AG09309 (cell line): ENCODE results near the gene ADCY3.
"Not testable (repeated sequence)": the region's sequence is repeated elsewhere in the genome, so short reads cannot be mapped to it uniquely, and the experiment has no call there.

Experiments
- DNase-seq: peaks from one replicate; pipeline ENCODE4 v3.0.0-alpha.2; 2010; ENCODE audit warnings: low read depth
- H3K4me3 ChIP-seq: 2 replicates; pipeline ENCODE4 v1.5.1; 2011; ENCODE audit warnings: mild to moderate bottlenecking, low read depth, low read length, moderate library complexity; ENCODE audit not compliant: control insufficient read depth
- TF ChIP-seq, protein P1 (sequence below): IDR thresholded peaks from 2 replicates; pipeline ENCODE4 v1.5.1; 2011; ENCODE audit warnings: mild to moderate bottlenecking, low read depth, low read length, inconsistent platforms; ENCODE audit not compliant: insufficient read depth, control insufficient read depth; ENCODE audit errors: missing control alignments

ADCY3 gene

DNA sequence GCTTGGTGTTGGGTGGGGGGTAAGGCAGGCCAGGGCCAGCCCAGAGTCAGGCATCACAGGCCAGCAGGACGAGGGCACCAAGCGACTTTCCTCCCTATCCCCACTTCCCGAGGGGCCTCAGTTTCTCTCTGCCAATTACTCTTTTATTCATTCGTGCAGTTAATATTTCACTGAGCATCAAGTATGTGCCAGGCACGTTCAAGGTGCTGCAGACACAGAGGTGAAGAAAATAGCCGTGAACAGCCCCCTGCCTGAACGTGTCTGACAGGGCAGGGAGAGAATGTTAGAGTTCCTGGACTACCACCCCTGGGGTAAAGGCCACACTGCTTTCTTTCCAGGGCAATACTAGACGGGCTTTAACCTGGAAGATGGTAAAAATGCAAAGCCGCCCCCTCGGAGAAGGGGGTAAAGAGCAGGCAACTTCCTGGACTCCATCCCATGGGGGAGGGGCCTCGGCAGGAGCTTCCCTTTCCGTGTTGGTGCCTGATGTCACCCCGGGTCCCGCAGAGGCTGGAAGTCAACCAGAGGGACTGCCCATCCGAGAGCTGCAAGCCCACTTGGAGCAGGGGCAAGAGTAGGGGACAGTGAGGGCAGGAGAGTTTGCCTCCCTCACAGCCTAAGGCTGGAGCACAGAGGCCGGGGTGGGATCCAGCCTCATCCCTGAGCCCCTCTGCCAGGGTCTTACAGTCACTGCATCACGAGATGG is 79.7 kb downstream of the ADCY3 start:
- TF ChIP-seq, protein P1, sequence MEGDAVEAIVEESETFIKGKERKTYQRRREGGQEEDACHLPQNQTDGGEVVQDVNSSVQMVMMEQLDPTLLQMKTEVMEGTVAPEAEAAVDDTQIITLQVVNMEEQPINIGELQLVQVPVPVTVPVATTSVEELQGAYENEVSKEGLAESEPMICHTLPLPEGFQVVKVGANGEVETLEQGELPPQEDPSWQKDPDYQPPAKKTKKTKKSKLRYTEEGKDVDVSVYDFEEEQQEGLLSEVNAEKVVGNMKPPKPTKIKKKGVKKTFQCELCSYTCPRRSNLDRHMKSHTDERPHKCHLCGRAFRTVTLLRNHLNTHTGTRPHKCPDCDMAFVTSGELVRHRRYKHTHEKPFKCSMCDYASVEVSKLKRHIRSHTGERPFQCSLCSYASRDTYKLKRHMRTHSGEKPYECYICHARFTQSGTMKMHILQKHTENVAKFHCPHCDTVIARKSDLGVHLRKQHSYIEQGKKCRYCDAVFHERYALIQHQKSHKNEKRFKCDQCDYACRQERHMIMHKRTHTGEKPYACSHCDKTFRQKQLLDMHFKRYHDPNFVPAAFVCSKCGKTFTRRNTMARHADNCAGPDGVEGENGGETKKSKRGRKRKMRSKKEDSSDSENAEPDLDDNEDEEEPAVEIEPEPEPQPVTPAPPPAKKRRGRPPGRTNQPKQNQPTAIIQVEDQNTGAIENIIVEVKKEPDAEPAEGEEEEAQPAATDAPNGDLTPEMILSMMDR = no peak
- no peak for DNase-seq
- H3K4me3 ChIP-seq = no peak overlapping the region

DNA sequence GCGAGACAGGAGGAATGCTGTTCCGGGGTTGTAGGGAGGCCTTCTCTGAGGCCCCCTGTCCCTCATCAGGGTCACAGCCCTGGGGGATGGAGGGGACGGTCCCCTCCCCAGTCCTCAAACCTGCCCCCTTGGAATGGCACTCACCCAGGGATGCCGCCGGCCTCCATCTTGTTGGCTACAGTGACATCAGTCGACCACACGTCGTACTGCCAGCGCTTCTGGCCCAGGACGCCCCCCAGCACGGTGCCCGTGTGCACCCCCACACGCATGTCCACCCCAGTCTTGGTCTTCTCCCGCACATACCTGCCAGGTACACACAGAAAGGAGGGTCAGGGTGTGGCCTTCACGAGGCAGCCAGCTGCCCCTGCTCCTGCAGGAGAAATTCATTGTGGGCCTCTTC is 80.3 kb downstream of the ADCY3 start:
- TF ChIP-seq, protein P1 = no peak
- H3K4me3 ChIP-seq = no peak overlapping the region
- DNase-seq = no peak

DNA sequence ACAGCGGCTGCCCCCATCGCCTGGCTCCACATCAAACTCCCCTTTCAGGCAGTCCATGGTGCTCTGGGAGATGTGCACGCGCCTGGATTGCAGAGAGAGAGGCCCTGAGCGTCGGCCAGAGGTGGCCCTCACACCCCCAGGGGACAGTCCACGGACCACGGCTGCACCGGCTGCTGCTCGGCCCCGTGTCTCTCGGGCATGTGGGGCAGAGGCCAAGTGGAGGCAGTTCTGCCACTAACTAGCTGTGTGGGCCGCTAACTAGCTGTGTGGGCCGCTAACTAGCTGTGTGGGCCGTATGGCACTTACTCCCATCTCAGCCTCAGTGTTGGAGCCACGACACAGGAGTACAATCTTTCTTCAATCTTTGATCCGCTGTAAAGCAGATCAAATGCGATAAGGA is 81.5 kb downstream of the ADCY3 start:
- TF ChIP-seq, protein P1 = no peak
- DNase-seq = no peak
- no peak overlapping the region for H3K4me3 ChIP-seq

DNA sequence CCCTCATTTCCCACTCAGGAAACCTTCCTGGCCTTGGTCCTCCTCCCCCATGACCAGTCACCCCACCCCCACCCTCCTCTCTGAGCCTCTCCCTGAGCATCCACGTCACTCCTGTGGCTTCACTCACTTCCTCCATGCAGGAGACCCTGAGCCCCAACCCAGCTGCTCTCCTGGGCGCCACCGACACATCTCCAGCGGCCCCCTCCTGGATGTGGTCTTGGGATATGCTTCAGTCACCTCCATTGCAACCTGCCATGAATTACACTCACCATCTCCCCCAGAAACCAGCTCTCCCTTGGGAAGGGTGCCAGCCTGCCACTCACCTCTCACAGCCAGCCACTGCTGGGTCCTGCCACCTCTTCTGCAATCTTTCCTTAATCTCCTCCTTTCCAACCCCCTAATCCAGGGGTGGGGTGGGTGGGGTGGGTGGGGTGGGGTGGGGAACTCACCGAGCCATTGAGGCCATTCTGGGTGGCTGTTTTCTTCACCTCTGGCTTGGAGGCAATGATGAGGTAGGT is 82.0 kb downstream of the ADCY3 start:
- TF ChIP-seq, protein P1 = no peak
- no peak for DNase-seq
- H3K4me3 ChIP-seq = no peak overlapping the region

DNA sequence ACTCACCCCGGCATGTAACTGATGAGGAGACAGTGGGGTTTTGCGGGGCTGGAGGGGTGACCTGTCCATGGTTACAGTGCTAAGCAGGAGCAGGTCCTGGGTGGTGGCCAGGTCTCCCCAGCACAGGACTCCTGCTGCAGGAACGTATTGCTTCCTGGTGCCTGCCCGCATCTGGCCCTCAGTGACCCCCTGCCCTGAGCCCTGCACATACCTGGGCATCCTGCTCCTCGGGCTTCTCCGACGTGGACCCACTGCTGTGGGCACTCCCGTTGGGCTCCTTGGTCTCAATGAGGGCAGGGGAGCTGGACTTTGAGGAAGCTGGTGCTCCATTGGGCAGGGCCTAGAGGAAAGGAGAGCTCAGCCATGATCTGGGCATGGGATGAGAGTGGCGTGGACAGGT is 83.3 kb downstream of the ADCY3 start:
- TF ChIP-seq, protein P1 = no peak
- H3K4me3 ChIP-seq = no peak overlapping the region
- no peak for DNase-seq

DNA sequence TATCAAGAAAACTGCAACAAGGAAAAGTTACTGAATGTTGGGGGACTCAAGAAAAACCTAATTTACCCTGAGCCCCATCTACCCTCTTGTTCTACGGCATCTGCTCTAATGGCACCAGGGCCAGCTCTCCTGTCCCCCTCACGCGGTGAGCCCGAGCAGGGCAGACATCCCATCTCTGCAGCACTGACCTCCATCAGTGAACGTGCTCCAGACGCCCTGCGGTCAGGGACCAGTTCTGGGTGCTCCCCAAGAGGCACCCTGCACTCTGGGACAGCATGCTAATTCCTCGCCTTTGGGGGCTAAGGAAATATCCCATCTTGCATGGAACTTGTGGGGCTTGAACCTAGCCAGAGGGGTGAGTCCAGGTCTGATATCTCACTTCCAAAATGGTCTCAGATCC is 83.8 kb downstream of the ADCY3 start:
- TF ChIP-seq, protein P1 = no peak
- no peak overlapping the region for H3K4me3 ChIP-seq
- no peak for DNase-seq

DNA sequence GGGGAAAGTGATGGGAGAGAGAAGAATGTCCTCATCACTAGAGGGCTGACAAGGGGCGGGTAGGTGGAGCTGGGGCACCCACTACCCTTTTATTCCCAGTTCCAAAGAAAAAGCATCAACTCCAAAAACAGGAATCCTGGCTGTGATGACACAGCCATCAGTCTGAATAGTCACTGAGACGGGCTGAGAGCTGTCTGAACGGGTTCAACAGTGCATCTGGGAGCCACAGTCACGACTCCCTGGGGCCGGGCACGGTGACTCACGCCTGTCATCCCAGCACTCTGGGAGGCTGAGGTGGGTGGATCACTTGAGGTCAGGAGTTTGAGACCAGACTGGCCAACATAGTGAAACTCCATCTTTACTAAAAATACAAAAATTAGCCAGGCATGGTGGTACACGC is 84.6 kb downstream of the ADCY3 start:
- not testable (repeated sequence) for H3K4me3 ChIP-seq, DNase-seq
